Measurements from ENCODE around the gene BAZ2B. TPM values are rescaled to one million over a fixed set of nuclear protein-coding genes. Genes with fewer than 3 reads are reported as not detected.

The BAZ2B gene
- total and polyA plus RNA-seq, 9 of the 15 experiments (the other 6 are each of a cell fraction or from before 2014, with no cell fraction given), result 7.5 to 38.6 (median 19.8) TPM

GRCh38 chr2:159613651-159614285 is 2.6 kb downstream of the BAZ2B start (continued):
- TF ChIP-seq MYC (IDR thresholded peaks at IDR 0.05; ENCODE audit: low read depth, low read length), result no peak
- no peak for TF ChIP-seq MYC (CRISPR knock-in tag; IDR thresholded peaks at IDR 0.05; ENCODE audit: borderline replicate concordance, low read depth)
- no peak for TF ChIP-seq SAP30 (IDR thresholded peaks at IDR 0.05; ENCODE audit: borderline replicate concordance, insufficient read depth, low read depth, low read length, poor library complexity, severe bottlenecking)
- TF ChIP-seq PPARD (CRISPR knock-in tag; IDR thresholded peaks at IDR 0.05), result no peak
- peak in 1 of 2 experiments; percentile 23; a peak in 1 of 4 replicates for TF ChIP-seq TEAD1 (CRISPR knock-in tag; IDR thresholded peaks at IDR 0.05)
- no peak for TF ChIP-seq TAL1 (IDR thresholded peaks at IDR 0.05)
- TF ChIP-seq ZBTB1 (CRISPR knock-in tag; IDR thresholded peaks at IDR 0.05; ENCODE audit: borderline replicate concordance, low read depth), result no peak
- TF ChIP-seq ZBTB17 (CRISPR knock-in tag; IDR thresholded peaks at IDR 0.05), result peak; percentile 31; the same call in 1 of the 2 replicates
- no peak for TF ChIP-seq MCM3 (IDR thresholded peaks at IDR 0.05)
- TF ChIP-seq MEF2A (IDR thresholded peaks at IDR 0.05; ENCODE audit: control insufficient read depth, low read depth, low read length), result no peak
- TF ChIP-seq TSC22D4 (tag; IDR thresholded peaks at IDR 0.05), result no peak
- TF ChIP-seq, protein P1, sequence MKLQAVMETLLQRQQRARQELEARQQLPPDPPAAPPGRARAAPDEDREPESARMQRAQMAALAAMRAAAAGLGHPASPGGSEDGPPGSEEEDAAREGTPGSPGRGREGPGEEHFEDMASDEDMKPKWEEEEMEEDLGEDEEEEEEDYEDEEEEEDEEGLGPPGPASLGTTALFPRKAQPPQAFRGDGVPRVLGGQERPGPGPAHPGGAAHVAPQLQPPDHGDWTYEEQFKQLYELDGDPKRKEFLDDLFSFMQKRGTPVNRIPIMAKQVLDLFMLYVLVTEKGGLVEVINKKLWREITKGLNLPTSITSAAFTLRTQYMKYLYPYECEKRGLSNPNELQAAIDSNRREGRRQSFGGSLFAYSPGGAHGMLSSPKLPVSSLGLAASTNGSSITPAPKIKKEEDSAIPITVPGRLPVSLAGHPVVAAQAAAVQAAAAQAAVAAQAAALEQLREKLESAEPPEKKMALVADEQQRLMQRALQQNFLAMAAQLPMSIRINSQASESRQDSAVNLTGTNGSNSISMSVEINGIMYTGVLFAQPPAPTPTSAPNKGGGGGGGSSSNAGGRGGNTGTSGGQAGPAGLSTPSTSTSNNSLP (IDR thresholded peaks at IDR 0.05; ENCODE audit: borderline replicate concordance, low read depth, low read length), result peak; percentile 25; the same call in 1 of the 2 replicates
- TF ChIP-seq, protein P2, sequence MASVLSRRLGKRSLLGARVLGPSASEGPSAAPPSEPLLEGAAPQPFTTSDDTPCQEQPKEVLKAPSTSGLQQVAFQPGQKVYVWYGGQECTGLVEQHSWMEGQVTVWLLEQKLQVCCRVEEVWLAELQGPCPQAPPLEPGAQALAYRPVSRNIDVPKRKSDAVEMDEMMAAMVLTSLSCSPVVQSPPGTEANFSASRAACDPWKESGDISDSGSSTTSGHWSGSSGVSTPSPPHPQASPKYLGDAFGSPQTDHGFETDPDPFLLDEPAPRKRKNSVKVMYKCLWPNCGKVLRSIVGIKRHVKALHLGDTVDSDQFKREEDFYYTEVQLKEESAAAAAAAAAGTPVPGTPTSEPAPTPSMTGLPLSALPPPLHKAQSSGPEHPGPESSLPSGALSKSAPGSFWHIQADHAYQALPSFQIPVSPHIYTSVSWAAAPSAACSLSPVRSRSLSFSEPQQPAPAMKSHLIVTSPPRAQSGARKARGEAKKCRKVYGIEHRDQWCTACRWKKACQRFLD (CRISPR knock-in tag; IDR thresholded peaks at IDR 0.05), result no peak
- TF ChIP-seq PTRF (tag; IDR thresholded peaks at IDR 0.05), result no peak
- TF ChIP-seq TOE1 (IDR thresholded peaks at IDR 0.05; ENCODE audit: borderline replicate concordance), result peak; percentile 96
- no peak for TF ChIP-seq TOE1 (CRISPR knock-in tag; IDR thresholded peaks at IDR 0.05; ENCODE audit: borderline replicate concordance, low read depth)
- TF ChIP-seq RAD51 (IDR thresholded peaks at IDR 0.05; ENCODE audit: borderline replicate concordance, low read depth), result peak; percentile 94
- TF ChIP-seq MXD1 (CRISPR knock-in tag; IDR thresholded peaks at IDR 0.05; ENCODE audit: borderline replicate concordance, poor library complexity, severe bottlenecking), result no peak
- TF ChIP-seq NCOA1 (IDR thresholded peaks at IDR 0.05; ENCODE audit: low read depth), result no peak
- no peak for TF ChIP-seq NCOR1 (IDR thresholded peaks at IDR 0.05)
- TF ChIP-seq E2F3 (CRISPR knock-in tag; IDR thresholded peaks at IDR 0.05), result no peak
- TF ChIP-seq ZNF347 (CRISPR knock-in tag; IDR thresholded peaks at IDR 0.05; ENCODE audit: low read depth), result no peak
- TF ChIP-seq ZNF431 (CRISPR knock-in tag; IDR thresholded peaks at IDR 0.05), result no peak
- TF ChIP-seq CBX2 (IDR thresholded peaks at IDR 0.05; ENCODE audit: insufficient read depth, low read length, poor library complexity, severe bottlenecking), result no peak
- no peak for TF ChIP-seq PHF8 (IDR thresholded peaks at IDR 0.05; ENCODE audit: borderline replicate concordance, low read length)

All from K562 (cell line).